Upper lobe of left lung (tissue), 6 donors: ENCODE results near the gene HID1. TPM values are rescaled to one million over a fixed set of nuclear protein-coding genes. Genes with fewer than 3 reads are reported as not detected.

ENCODE experiments used
- ATAC-seq, 2 donors: fragments of 200-7000 bp; cut with Tn5 transposase; one replicate each; pipeline ENCODE4 v1.9.1; 2022; ENCODE audit warnings: mild to moderate bottlenecking in 2 of 2, moderate library complexity in 2 of 2; ENCODE audit not compliant: low FRiP score in 2 of 2
- DNase-seq, 2 donors: peaks; one replicate each; pipeline ENCODE4 v3.0.0-alpha.2; 2019 to 2020
- H3K27ac ChIP-seq, 4 donors: fragments of 200-600 bp; sonication (generic); one replicate each; pipeline ENCODE4 v1.5.1; 2016 to 2019
- H3K27me3 ChIP-seq, 4 donors: fragments of 200-600 bp; sonication (generic); one replicate each; pipeline ENCODE4 v1.5.1; 2017 to 2019
- H3K36me3 ChIP-seq, 4 donors: fragments of 200-600 bp; sonication (generic); one replicate each; pipeline ENCODE4 v1.5.1; 2016 to 2019
- H3K4me1 ChIP-seq, 4 donors: fragments of 200-600 bp; sonication (generic); one replicate each; pipeline ENCODE4 v1.5.1; 2018 to 2019
- H3K4me3 ChIP-seq, 4 donors: fragments of 200-600 bp; sonication (generic); one replicate each; pipeline ENCODE4 v1.5.1; 2017 to 2019; ENCODE audit warnings: mild to moderate bottlenecking in 2 of 4, moderate library complexity in 1 of 4
- H3K9me3 ChIP-seq, 4 donors: fragments of 200-600 bp; sonication (generic); one replicate each; pipeline ENCODE4 v1.5.1; 2018 to 2019
- EP300 ChIP-seq, 4 donors: sonication (generic); formaldehyde crosslinking; IDR thresholded peaks; one replicate each; pipeline ENCODE4 v1.5.1; 2017; ENCODE audit warnings: antibody characterized with exemption in 4 of 4, control low read depth in 2 of 4
- POLR2A ChIP-seq, 4 donors: fragments of 450-650 bp; IDR thresholded peaks; one replicate each; pipeline ENCODE4 v1.5.1; 2016 to 2017; ENCODE audit warnings: antibody characterized with exemption in 4 of 4, mild to moderate bottlenecking in 2 of 4
- POLR2AphosphoS5 ChIP-seq, 2 donors: sonication (generic); formaldehyde crosslinking; IDR thresholded peaks; one replicate each; pipeline ENCODE4 v1.5.1; 2017; ENCODE audit warnings: antibody characterized with exemption in 2 of 2
- WGBS, 2 donors: methylation state at CpG; one replicate each; pipeline ENCODE4 v1.1.5; 2017 to 2018; 5-methylcytosine and 5-hydroxymethylcytosine counted together
- total RNA-seq, 6 donors: library from RNA; depleted of rRNA in 4 of 6; stranded (reverse); fragments of >200 nt in 4 of 6; gene quantifications; one replicate each; pipeline versions ENCODE4 v1.1.0 to v1.2.1, GENCODE V29; 2016 to 2021
- TF ChIP-seq, protein P1 (sequence below), 6 experiments: fragments of 450-650 bp in 4 of 6; fragments of 200-600 bp in 2 of 6; sonication (generic) in 2 of 6; IDR thresholded peaks; one replicate each; pipeline ENCODE4 v1.5.1; 2016 to 2019; ENCODE audit warnings: antibody characterized with exemption in 6 of 6
- donor health status: DM: no; HTN: no; CAD: no; lungs with moderate emphysema.
- donor health status: DM: no; HTN: yes; CAD: no; lungs with severe emphysema.

The HID1 gene
- total RNA-seq, 6 donors from 2014 or later: 21.6 to 60.8 (median 33.3) TPM

GRCh38 chr17:74951680-74952421, 20.7 kb downstream of the HID1 start:
- H3K4me1 ChIP-seq: no peaks in the 10 kb centered on the region
- H3K27ac ChIP-seq: no peak overlapping the region
- 86 to 88% methylated on average over 19 to 22 of the region's 32 CpGs for WGBS, 2 donors
- H3K9me3 ChIP-seq: peaks cover 0 to 7% (median 0%) of the 10 kb centered on the region in 4 donors
- H3K36me3 ChIP-seq: peaks cover 0 to 36% (median 1%) of the 10 kb centered on the region in 4 donors
- H3K27me3 ChIP-seq: no peaks in the 10 kb centered on the region
- TF ChIP-seq, protein P1, sequence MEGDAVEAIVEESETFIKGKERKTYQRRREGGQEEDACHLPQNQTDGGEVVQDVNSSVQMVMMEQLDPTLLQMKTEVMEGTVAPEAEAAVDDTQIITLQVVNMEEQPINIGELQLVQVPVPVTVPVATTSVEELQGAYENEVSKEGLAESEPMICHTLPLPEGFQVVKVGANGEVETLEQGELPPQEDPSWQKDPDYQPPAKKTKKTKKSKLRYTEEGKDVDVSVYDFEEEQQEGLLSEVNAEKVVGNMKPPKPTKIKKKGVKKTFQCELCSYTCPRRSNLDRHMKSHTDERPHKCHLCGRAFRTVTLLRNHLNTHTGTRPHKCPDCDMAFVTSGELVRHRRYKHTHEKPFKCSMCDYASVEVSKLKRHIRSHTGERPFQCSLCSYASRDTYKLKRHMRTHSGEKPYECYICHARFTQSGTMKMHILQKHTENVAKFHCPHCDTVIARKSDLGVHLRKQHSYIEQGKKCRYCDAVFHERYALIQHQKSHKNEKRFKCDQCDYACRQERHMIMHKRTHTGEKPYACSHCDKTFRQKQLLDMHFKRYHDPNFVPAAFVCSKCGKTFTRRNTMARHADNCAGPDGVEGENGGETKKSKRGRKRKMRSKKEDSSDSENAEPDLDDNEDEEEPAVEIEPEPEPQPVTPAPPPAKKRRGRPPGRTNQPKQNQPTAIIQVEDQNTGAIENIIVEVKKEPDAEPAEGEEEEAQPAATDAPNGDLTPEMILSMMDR (IDR thresholded peaks at IDR 0.05): no peak
- TF ChIP-seq EP300 (IDR thresholded peaks at IDR 0.05) (no peak), POLR2AphosphoS5 (IDR thresholded peaks at IDR 0.05) (no peak), POLR2A (IDR thresholded peaks at IDR 0.05) (no peak)
- no peak overlapping the region for H3K4me3 ChIP-seq
- DNase-seq: no peak
- ATAC-seq: no peak

DNA sequence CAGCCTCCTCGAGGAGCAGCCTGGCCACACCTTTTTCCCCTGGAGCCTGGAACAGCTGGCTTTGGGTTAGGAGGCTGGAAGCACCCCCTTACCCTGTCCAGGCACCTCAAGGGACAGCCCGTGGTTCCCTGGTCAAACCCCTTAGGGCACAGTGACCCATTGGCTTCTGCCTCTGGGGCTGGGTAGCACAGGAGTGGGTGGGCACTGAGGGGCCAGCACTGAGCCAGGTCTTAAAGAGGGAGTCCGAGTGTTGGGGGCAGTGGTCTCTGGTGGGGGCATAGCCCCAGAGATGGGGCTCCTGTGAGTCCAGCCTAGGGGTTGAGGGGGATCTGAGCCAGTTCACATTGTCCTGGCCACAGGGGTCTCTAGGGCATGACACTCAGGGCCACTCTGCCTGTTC, 21.5 kb downstream of the HID1 start:
- DNase-seq (no peak), ATAC-seq (no peak)
- H3K9me3 ChIP-seq: no peaks in the 10 kb centered on the region
- TF ChIP-seq POLR2AphosphoS5 (IDR thresholded peaks at IDR 0.05) (no peak), EP300 (IDR thresholded peaks at IDR 0.05) (no peak), POLR2A (IDR thresholded peaks at IDR 0.05) (no peak)
- TF ChIP-seq, protein P1 (IDR thresholded peaks at IDR 0.05): no peak
- H3K4me1 ChIP-seq: no peaks in the 10 kb centered on the region
- no peak overlapping the region for H3K27ac ChIP-seq
- peaks cover 0 to 36% (median 1%) of the 10 kb centered on the region in 4 donors for H3K36me3 ChIP-seq
- H3K27me3 ChIP-seq: no peaks in the 10 kb centered on the region
- 71% methylated on average over 2 of the region's 3 CpGs; no CpG with 5 or more reads in 1 of the 2 donors for WGBS, 2 donors
- H3K4me3 ChIP-seq: no peak overlapping the region

GRCh38 chr17:74950207-74950606, 22.4 kb downstream of the HID1 start:
- Histone ChIP-seq H3K27me3 (no peaks in the 10 kb centered on the region), H3K4me1 (no peaks in the 10 kb centered on the region), H3K27ac (no peak overlapping the region), H3K4me3 (no peak overlapping the region), H3K36me3 (peaks cover 0 to 30% (median 0%) of the 10 kb centered on the region in 4 donors), H3K9me3 (no peaks in the 10 kb centered on the region)
- ATAC-seq: no peak
- TF ChIP-seq POLR2AphosphoS5 (IDR thresholded peaks at IDR 0.05) (no peak), EP300 (IDR thresholded peaks at IDR 0.05) (no peak), POLR2A (IDR thresholded peaks at IDR 0.05) (no peak)
- TF ChIP-seq, protein P1 (IDR thresholded peaks at IDR 0.05): no peak
- no peak for DNase-seq
- 73% methylated on average over 8 of the region's 8 CpGs; no CpG with 5 or more reads in 1 of the 2 donors for WGBS, 2 donors

DNA sequence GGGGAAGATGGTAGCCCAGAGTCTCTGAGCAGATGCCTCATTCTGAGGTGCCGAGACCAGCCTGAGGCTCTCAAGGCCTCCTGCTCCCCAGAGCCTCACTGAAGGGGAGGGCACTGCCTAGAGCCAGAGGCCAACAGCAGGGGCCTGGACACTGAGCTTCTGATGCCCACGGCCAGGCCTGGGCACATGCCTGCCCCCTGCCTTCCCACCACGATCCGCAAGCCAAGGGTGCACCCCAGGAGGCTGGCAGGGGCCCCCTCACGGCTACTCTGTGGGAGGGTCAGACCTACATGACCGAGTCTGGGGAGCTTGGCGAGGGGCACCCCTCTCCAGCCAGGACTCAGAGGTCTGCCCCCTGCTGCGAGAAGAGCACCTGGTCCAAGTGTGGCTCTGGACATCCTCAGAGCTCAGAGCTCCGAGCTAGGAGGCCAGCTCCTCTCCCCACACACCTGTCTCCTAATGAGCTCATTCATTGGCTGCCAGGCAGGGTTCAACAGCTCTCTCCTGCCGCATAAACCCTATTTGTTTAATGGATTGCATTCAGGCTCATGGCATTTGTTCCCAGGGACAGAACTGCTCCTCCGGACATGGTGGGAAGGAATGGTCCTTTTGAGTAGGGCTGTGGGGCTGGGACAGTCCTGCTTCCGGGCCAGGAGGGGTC, 23.0 kb downstream of the HID1 start:
- H3K27me3 ChIP-seq: no peaks in the 10 kb centered on the region
- no peaks in the 10 kb centered on the region for H3K4me1 ChIP-seq
- TF ChIP-seq POLR2AphosphoS5 (IDR thresholded peaks at IDR 0.05): no peak
- TF ChIP-seq, protein P1 (IDR thresholded peaks at IDR 0.05): no peak
- WGBS, 2 donors: 23 to 65% methylated on average over 4 to 12 of the region's 12 CpGs
- H3K27ac ChIP-seq: no peak overlapping the region
- H3K9me3 ChIP-seq: no peaks in the 10 kb centered on the region
- H3K36me3 ChIP-seq: peaks cover 0 to 23% (median 0%) of the 10 kb centered on the region in 4 donors
- no peak for ATAC-seq
- no peak for DNase-seq
- H3K4me3 ChIP-seq: no peak overlapping the region
